ENCODE results near the gene EHBP1L1. TPM values are rescaled to one million over a fixed set of nuclear protein-coding genes. Genes with fewer than 3 reads are reported as not detected.
A peak's percentile ranks its signal among the peaks of the same experiment; 100 is the strongest.
"Not testable (repeated sequence)": the region's sequence is repeated elsewhere in the genome, so short reads cannot be mapped to it uniquely, and the experiment has no call there.

Gene EHBP1L1
- total RNA-seq, 2 donors from 2014 or later, result 58.5 to 78.5 TPM

DNA sequence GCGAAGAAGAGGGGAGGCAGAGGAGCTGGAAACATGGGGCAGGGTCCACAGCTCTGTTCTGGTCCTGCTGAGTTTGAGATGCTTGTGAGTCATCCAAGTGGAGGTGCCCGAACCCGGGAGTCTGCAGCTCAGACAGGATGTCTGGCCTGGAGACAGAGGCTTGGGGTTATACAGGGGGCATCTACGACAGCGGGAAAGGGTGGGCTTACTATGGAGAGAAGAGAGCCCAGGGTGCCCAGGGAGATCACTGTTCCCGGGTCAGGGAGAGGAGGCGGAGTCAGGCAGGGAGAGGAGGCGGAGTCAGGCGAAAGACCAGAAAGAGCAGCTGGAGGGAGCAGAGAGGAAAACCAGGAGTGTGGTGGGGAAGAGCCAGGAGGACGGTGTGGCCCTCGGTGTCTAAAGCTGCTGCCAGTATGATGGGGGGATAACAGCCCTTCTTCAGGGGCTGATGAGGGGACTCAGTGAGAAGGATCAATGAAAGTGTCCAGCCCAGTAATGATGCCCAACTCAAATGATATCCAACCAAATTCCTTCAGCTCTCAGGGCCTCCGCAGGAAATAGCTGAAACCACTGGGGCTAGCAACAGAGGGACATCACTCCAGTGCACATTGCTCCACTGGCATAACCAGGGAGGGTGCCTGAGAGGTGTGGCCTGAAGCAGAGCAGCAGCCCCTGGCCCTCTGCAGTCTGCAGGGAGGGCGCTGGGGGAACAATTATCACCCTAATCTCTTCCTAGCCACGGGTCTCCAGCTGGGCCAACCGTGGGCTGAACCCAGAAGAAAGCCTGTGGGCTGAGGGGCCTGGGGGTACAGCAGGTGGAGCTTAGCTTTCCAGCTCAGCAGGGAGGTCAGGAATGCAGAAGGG is 15.1 kb upstream of the EHBP1L1 start:
- TF ChIP-seq, protein P1, sequence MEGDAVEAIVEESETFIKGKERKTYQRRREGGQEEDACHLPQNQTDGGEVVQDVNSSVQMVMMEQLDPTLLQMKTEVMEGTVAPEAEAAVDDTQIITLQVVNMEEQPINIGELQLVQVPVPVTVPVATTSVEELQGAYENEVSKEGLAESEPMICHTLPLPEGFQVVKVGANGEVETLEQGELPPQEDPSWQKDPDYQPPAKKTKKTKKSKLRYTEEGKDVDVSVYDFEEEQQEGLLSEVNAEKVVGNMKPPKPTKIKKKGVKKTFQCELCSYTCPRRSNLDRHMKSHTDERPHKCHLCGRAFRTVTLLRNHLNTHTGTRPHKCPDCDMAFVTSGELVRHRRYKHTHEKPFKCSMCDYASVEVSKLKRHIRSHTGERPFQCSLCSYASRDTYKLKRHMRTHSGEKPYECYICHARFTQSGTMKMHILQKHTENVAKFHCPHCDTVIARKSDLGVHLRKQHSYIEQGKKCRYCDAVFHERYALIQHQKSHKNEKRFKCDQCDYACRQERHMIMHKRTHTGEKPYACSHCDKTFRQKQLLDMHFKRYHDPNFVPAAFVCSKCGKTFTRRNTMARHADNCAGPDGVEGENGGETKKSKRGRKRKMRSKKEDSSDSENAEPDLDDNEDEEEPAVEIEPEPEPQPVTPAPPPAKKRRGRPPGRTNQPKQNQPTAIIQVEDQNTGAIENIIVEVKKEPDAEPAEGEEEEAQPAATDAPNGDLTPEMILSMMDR (IDR thresholded peaks at IDR 0.05), result no peak
- Histone ChIP-seq H3K9ac (ENCODE audit: low read depth in 2 of 2, low read length in 2 of 2) (peak overlapping the region in 1 of 2 donors; percentile 23), H3K27ac (peak overlapping the region; percentile 82), H3K36me3 (no peaks in the 10 kb centered on the region), H3K9me3 (no peaks in the 10 kb centered on the region), H3K27me3 (no peaks in the 10 kb centered on the region), H3K4me3 (no peak overlapping the region), H3K4me1 (peaks cover 24% of the 10 kb centered on the region)
- peak; percentile 71 for DNase-seq
- intact Hi-C loops (cut with DNase I), result no loop called here

DNA sequence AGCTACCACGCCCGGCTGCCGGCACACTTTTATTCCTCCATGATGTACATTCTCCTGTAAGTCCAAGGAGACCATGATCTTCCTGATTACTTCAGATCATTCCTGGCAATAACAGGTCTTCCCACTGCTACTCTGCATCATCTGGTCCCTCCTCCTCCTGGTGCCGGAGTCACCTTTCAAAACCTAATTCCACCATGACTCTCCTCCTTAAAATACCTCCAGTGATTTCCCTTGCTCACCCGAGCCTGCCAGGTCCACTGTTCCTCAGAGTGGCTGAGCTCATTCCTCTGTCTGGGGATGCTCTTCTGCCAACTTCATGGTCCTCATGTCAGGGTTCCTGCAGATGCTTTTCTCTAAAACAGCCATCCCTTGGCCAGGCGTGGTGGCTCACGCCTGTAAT is 13.8 kb upstream of the EHBP1L1 start:
- H3K9ac ChIP-seq (ENCODE audit: low read depth in 2 of 2, low read length in 2 of 2), result no peak overlapping the region
- no peak overlapping the region for H3K27ac ChIP-seq
- TF ChIP-seq, protein P1 (IDR thresholded peaks at IDR 0.05), result no peak
- no peaks in the 10 kb centered on the region for H3K36me3 ChIP-seq
- no peak overlapping the region for H3K4me3 ChIP-seq
- no peak for DNase-seq
- H3K4me1 ChIP-seq, result peaks cover 21% of the 10 kb centered on the region
- intact Hi-C loops (cut with DNase I), result no loop called here
- no peaks in the 10 kb centered on the region for H3K27me3 ChIP-seq
- H3K9me3 ChIP-seq, result no peaks in the 10 kb centered on the region

DNA sequence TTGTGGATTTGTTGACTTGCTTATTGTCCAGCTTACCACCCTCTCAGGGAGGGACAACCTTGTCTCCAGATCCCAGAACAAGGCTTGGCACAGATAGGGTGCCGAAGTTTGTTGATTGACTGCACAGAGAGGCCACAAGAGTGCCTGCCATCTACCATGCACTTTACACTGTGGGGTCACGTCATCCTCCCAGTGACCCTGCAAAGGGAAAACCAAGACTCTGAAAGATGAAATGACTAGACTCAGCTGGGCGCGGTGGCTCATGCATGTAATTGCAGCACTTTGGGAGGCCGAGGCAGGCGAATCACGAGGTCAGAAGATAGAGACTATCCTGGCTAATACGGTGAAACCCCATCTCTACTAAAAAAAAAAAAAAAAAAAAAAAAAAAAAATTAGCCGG is 13.1 kb upstream of the EHBP1L1 start:
- Histone ChIP-seq H3K27ac (no peak overlapping the region), H3K4me1 (peaks cover 18% of the 10 kb centered on the region), H3K4me3 (no peak overlapping the region), H3K9ac (ENCODE audit: low read depth in 2 of 2, low read length in 2 of 2) (no peak overlapping the region), H3K9me3 (no peaks in the 10 kb centered on the region), H3K36me3 (no peaks in the 10 kb centered on the region), H3K27me3 (no peaks in the 10 kb centered on the region)
- TF ChIP-seq, protein P1 (IDR thresholded peaks at IDR 0.05), result no peak
- intact Hi-C loops (cut with DNase I), result no loop called here
- DNase-seq, result no peak

DNA sequence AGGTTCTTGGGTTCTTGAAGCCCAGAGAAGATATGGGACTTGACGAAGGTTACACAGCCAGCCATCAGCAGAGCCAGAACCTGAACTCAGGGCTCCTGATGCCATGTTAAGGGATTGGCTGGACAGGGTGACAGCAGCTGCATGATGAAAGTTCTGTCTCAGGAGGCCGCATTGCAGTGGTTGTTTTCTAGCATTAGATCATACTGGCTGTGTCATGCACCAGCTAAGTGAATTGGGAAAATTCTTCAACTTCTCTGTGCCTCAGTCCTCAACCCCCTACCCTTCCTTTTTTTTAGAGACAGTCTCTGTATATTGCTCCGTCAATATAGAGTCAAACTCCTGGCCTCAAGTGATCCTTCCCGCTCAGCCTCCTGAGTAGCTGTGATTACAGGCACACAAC is 12.3 kb upstream of the EHBP1L1 start:
- H3K9ac ChIP-seq (ENCODE audit: low read depth in 2 of 2, low read length in 2 of 2), result no peak overlapping the region
- H3K36me3 ChIP-seq, result no peaks in the 10 kb centered on the region
- DNase-seq, result no peak
- intact Hi-C loops (cut with DNase I), result no loop called here
- TF ChIP-seq, protein P1 (IDR thresholded peaks at IDR 0.05), result no peak
- H3K9me3 ChIP-seq, result no peaks in the 10 kb centered on the region
- H3K4me3 ChIP-seq, result no peak overlapping the region
- H3K27ac ChIP-seq, result no peak overlapping the region
- H3K27me3 ChIP-seq, result no peaks in the 10 kb centered on the region
- peaks cover 19% of the 10 kb centered on the region for H3K4me1 ChIP-seq

GRCh38 chr11:65564879-65565559 is 10.8 kb upstream of the EHBP1L1 start:
- H3K9ac ChIP-seq (ENCODE audit: low read depth in 2 of 2, low read length in 2 of 2); DNase-seq; H3K36me3 ChIP-seq; H3K27me3 ChIP-seq; intact Hi-C loops (cut with DNase I); H3K9me3 ChIP-seq; H3K4me3 ChIP-seq: not testable (repeated sequence)
- H3K4me1 ChIP-seq, result peaks cover 11% of the 10 kb centered on the region
- H3K27ac ChIP-seq, result peak overlapping the region; percentile 15
